H9 (cell line): ENCODE results near the gene ARPC1A. TPM values are rescaled to one million over a fixed set of nuclear protein-coding genes. Genes with fewer than 3 reads are reported as not detected.

Experiments
- DNase-seq: peaks from one replicate; pipeline ENCODE4 v3.0.0-alpha.2; 2017
- H2AFZ ChIP-seq: one replicate; pipeline ENCODE4 v1.6.1; 2013; ENCODE audit warnings: mild to moderate bottlenecking, low read length, control low read depth, moderate library complexity
- H2AK5ac ChIP-seq: 2 replicates; pipeline ENCODE4 v1.6.1; 2013; ENCODE audit warnings: low read length, control low read depth, mixed read lengths; ENCODE audit not compliant: insufficient read length
- H2BK120ac ChIP-seq: one replicate; pipeline ENCODE4 v1.6.1; 2013; ENCODE audit warnings: low read depth, mild to moderate bottlenecking, low read length, control low read depth, inconsistent platforms; ENCODE audit not compliant: poor library complexity, severe bottlenecking
- H2BK12ac ChIP-seq: 2 replicates; pipeline ENCODE4 v1.6.1; 2013; ENCODE audit warnings: low read length, control low read depth, mixed read lengths, low read depth; ENCODE audit not compliant: insufficient read length
- H2BK15ac ChIP-seq: 2 replicates; pipeline ENCODE4 v1.6.1; 2013; ENCODE audit warnings: low read depth, low read length, control low read depth
- H2BK20ac ChIP-seq: one replicate; pipeline ENCODE4 v1.6.1; 2013; ENCODE audit warnings: low read depth, mild to moderate bottlenecking, low read length, control low read depth, inconsistent platforms; ENCODE audit not compliant: poor library complexity, severe bottlenecking
- H2BK5ac ChIP-seq: 2 replicates; pipeline ENCODE4 v1.6.1; 2013; ENCODE audit warnings: low read length, control low read depth, mixed read lengths; ENCODE audit not compliant: insufficient read length
- H3K14ac ChIP-seq: 2 replicates; pipeline ENCODE4 v1.6.1; 2013; ENCODE audit warnings: low read length, control low read depth; ENCODE audit not compliant: insufficient read depth
- H3K18ac ChIP-seq: 2 replicates; pipeline ENCODE4 v1.6.1; 2013; ENCODE audit warnings: low read depth, mild to moderate bottlenecking, mixed read lengths, low read length, control low read depth; ENCODE audit not compliant: insufficient read length
- H3K23ac ChIP-seq: 2 replicates; pipeline ENCODE4 v1.6.1; 2013; ENCODE audit warnings: low read length, control low read depth, mixed read lengths, low read depth; ENCODE audit not compliant: insufficient read length
- H3K23me2 ChIP-seq: 2 replicates; pipeline ENCODE4 v1.6.1; 2013; ENCODE audit warnings: low read depth, mild to moderate bottlenecking, mixed read lengths, low read length, control low read depth; ENCODE audit not compliant: insufficient read length, poor library complexity, severe bottlenecking
- H3K27ac ChIP-seq: 2 replicates; pipeline ENCODE4 v1.5.1; 2013; ENCODE audit warnings: low read length, control low read depth, mixed read lengths, low read depth; ENCODE audit not compliant: insufficient read length
- H3K27me3 ChIP-seq: 2 replicates; pipeline ENCODE4 v1.6.1; 2013; ENCODE audit warnings: low read length, control low read depth, inconsistent platforms; ENCODE audit not compliant: insufficient read depth
- H3K4ac ChIP-seq: 2 replicates; pipeline ENCODE4 v1.6.1; 2013; ENCODE audit warnings: low read depth, mild to moderate bottlenecking, control low read depth, inconsistent platforms, low read length, moderate library complexity
- H3K4me1 ChIP-seq: 2 replicates; pipeline ENCODE4 v1.6.1; 2013; ENCODE audit warnings: low read length, control low read depth, inconsistent platforms; ENCODE audit not compliant: insufficient read depth
- H3K4me2 ChIP-seq: 2 replicates; pipeline ENCODE4 v1.6.1; 2013; ENCODE audit warnings: low read length, control low read depth, mixed read lengths; ENCODE audit not compliant: insufficient read length, insufficient read depth
- H3K56ac ChIP-seq: 2 replicates; pipeline ENCODE4 v1.6.1; 2013; ENCODE audit warnings: low read depth, mild to moderate bottlenecking, mixed read lengths, low read length, control low read depth; ENCODE audit not compliant: insufficient read length
- H3K79me1 ChIP-seq: 2 replicates; pipeline ENCODE4 v1.6.1; 2013; ENCODE audit warnings: low read depth, mild to moderate bottlenecking, moderate library complexity, low read length, control low read depth, inconsistent platforms; ENCODE audit not compliant: insufficient read depth, poor library complexity, severe bottlenecking
- H3K79me2 ChIP-seq: 2 replicates; pipeline ENCODE4 v1.6.1; 2013; ENCODE audit warnings: low read length, control low read depth, inconsistent platforms; ENCODE audit not compliant: insufficient read depth
- H3K9ac ChIP-seq: 2 replicates; pipeline ENCODE4 v1.6.1; 2013; ENCODE audit warnings: low read length, control low read depth, mixed read lengths; ENCODE audit not compliant: insufficient read length; ENCODE audit errors: extremely low read depth
- H3K9me3 ChIP-seq: one replicate; pipeline ENCODE4 v1.6.1; 2013; ENCODE audit warnings: low read depth, low read length, inconsistent platforms; ENCODE audit not compliant: control insufficient read depth
- H3T11ph ChIP-seq: one replicate; pipeline ENCODE4 v1.6.1; 2013; ENCODE audit warnings: mild to moderate bottlenecking, low read length, control low read depth, inconsistent platforms
- H4K20me1 ChIP-seq: one replicate; pipeline ENCODE4 v1.6.1; 2013; ENCODE audit not compliant: control insufficient read depth, insufficient read length, insufficient read depth
- H4K5ac ChIP-seq: 2 replicates; pipeline ENCODE4 v1.6.1; 2013; ENCODE audit warnings: low read depth, mild to moderate bottlenecking, mixed read lengths, low read length, control low read depth; ENCODE audit not compliant: insufficient read length
- H4K8ac ChIP-seq: replicated peaks from 2 replicates; pipeline ENCODE4 v1.6.1; 2013; ENCODE audit warnings: low read length, control low read depth, mixed read lengths, low read depth; ENCODE audit not compliant: insufficient read length
- H4K91ac ChIP-seq: 2 replicates; pipeline ENCODE4 v1.6.1; 2013; ENCODE audit warnings: low read depth, mild to moderate bottlenecking, moderate library complexity, mixed read lengths, low read length, control low read depth; ENCODE audit not compliant: insufficient read length
- H3K27ac Mint-ChIP-seq, 3 experiments: 2 replicates in 2 of 3; 3 replicates in 1 of 3; pipeline ENCODE4 v1.8.0; 2020 to 2021; ENCODE audit warnings: mixed read lengths in 3 of 3, mild to moderate bottlenecking in 1 of 3, moderate library complexity in 1 of 3
- H3K27me3 Mint-ChIP-seq: 2 replicates; pipeline ENCODE4 v1.8.0; 2021; ENCODE audit warnings: low read depth, mild to moderate bottlenecking, moderate library complexity, mixed read lengths
- H3K36me3 Mint-ChIP-seq, 3 experiments: 2 replicates in 2 of 3; 3 replicates in 1 of 3; pipeline ENCODE4 v1.8.0; 2020 to 2021; ENCODE audit warnings: low read depth in 3 of 3, mixed read lengths in 3 of 3; ENCODE audit not compliant: insufficient read depth in 1 of 3
- H3K4me1 Mint-ChIP-seq, 2 experiments: 2 replicates each; pipeline ENCODE4 v1.8.0; 2020; ENCODE audit warnings: mixed read lengths in 2 of 2
- H3K4me3 Mint-ChIP-seq, 2 experiments: 2 replicates in 1 of 2; 3 replicates in 1 of 2; pipeline ENCODE4 v1.8.0; 2020 to 2021; ENCODE audit warnings: mild to moderate bottlenecking in 2 of 2, mixed read lengths in 2 of 2, moderate library complexity in 1 of 2
- H3K9me3 Mint-ChIP-seq, 2 experiments: 2 replicates in 1 of 2; 3 replicates in 1 of 2; pipeline ENCODE4 v1.8.0; 2020; ENCODE audit warnings: mild to moderate bottlenecking in 2 of 2, mixed read lengths in 2 of 2, moderate library complexity in 1 of 2
- WGBS: extraction: QIAGEN DNeasy Blood & Tissue Kit; methylation state at CpG from one replicate; pipeline ENCODE4 v1.1.7; 2013; ENCODE audit warnings: missing lambda C conversion rate, low lambda C conversion rate, mixed read lengths; ENCODE audit not compliant: insufficient read length; ENCODE audit errors: extremely low coverage; 5-methylcytosine and 5-hydroxymethylcytosine counted together
- total RNA-seq: library from RNA; stranded (reverse); gene quantifications from 2 replicates; pipeline ENCODE4 v1.2.1, GENCODE V29; 2021
- TF ChIP-seq, protein P1 (sequence below): fragments of 200-600 bp; sonication (generic); conservative IDR thresholded peaks from 3 replicates; pipeline ENCODE4 v1.8.0; 2021; ENCODE audit warnings: antibody characterized with exemption, mild to moderate bottlenecking

ARPC1A gene
- total RNA-seq, 1 experiment from 2014 or later = 169 TPM

GRCh38 chr7:99399597-99399996 is 73.9 kb downstream of the ARPC1A start:
- H3K36me3 Mint-ChIP-seq = peaks cover 48 to 94% (median 84%) of the 10 kb centered on the region in 3 experiments
- no peak overlapping the region for H4K8ac ChIP-seq

More at GRCh38 chr7:99399597-99399996, 73.9 kb downstream of the ARPC1A start:
- Histone ChIP-seq H2BK12ac (no peak overlapping the region), H3K14ac (no peak overlapping the region), H2AK5ac (no peak overlapping the region), H3K79me1 (peaks cover under 1% of the 10 kb centered on the region), H3K23ac (no peak overlapping the region), H3K27me3 (no peaks in the 10 kb centered on the region), H3K18ac (no peak overlapping the region), H3K4ac (no peak overlapping the region), H2BK15ac (no peak overlapping the region), H3K56ac (no peak overlapping the region), H3K4me1 (no peaks in the 10 kb centered on the region), H4K91ac (no peak overlapping the region), H2BK120ac (no peak overlapping the region), H3T11ph (no peak overlapping the region), H3K23me2 (no peaks in the 10 kb centered on the region), H2BK20ac (no peak overlapping the region), H3K79me2 (peaks cover 4% of the 10 kb centered on the region; the same call in 1 of the 2 replicates), H2BK5ac (no peak overlapping the region), H3K9ac (no peak overlapping the region), H3K4me2 (no peak overlapping the region), H4K5ac (no peak overlapping the region), H3K9me3 (no peaks in the 10 kb centered on the region), H2AFZ (no peak overlapping the region), H3K27ac (no peak overlapping the region), H4K20me1 (no peaks in the 10 kb centered on the region)
- Mint-ChIP-seq H3K27me3 (no peaks in the 10 kb centered on the region; the same call in 1 of the 2 replicates), H3K4me3 (no peak overlapping the region), H3K4me1 (no peaks in the 10 kb centered on the region), H3K27ac (no peak overlapping the region), H3K9me3 (no peaks in the 10 kb centered on the region)
- DNase-seq = no peak
- TF ChIP-seq, protein P1, sequence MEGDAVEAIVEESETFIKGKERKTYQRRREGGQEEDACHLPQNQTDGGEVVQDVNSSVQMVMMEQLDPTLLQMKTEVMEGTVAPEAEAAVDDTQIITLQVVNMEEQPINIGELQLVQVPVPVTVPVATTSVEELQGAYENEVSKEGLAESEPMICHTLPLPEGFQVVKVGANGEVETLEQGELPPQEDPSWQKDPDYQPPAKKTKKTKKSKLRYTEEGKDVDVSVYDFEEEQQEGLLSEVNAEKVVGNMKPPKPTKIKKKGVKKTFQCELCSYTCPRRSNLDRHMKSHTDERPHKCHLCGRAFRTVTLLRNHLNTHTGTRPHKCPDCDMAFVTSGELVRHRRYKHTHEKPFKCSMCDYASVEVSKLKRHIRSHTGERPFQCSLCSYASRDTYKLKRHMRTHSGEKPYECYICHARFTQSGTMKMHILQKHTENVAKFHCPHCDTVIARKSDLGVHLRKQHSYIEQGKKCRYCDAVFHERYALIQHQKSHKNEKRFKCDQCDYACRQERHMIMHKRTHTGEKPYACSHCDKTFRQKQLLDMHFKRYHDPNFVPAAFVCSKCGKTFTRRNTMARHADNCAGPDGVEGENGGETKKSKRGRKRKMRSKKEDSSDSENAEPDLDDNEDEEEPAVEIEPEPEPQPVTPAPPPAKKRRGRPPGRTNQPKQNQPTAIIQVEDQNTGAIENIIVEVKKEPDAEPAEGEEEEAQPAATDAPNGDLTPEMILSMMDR = no peak
- WGBS = no CpG with 5 or more reads among the region's 6 CpGs
